Osteoblast (primary cell): ENCODE results near the gene CDYL. TPM values are rescaled to one million over a fixed set of nuclear protein-coding genes. Genes with fewer than 3 reads are reported as not detected.
"Not testable (repeated sequence)": the region's sequence is repeated elsewhere in the genome, so short reads cannot be mapped to it uniquely, and the experiment has no call there.

Source experiments
- DNase-seq: peaks from one replicate; pipeline ENCODE4 v3.0.0; 2011; ENCODE audit warnings: low spot score, mixed read lengths; ENCODE audit not compliant: insufficient read length; ENCODE audit errors: missing footprints
- H2AFZ ChIP-seq: 2 replicates; pipeline ENCODE4 v1.6.0; 2011; ENCODE audit warnings: mild to moderate bottlenecking, low read length
- H3K27ac ChIP-seq: 2 replicates; pipeline ENCODE4 v1.5.1; 2011; ENCODE audit warnings: mild to moderate bottlenecking, low read depth, low read length, moderate library complexity
- H3K27me3 ChIP-seq: 2 replicates; pipeline ENCODE4 v1.6.0; 2012; ENCODE audit warnings: mild to moderate bottlenecking, control low read depth, inconsistent platforms, low read length, moderate library complexity; ENCODE audit not compliant: insufficient read depth
- H3K36me3 ChIP-seq: 2 replicates; pipeline ENCODE4 v1.5.1; 2011; ENCODE audit warnings: mild to moderate bottlenecking, low read length, control low read depth, moderate library complexity; ENCODE audit not compliant: insufficient read depth
- H3K4me1 ChIP-seq: 2 replicates; pipeline ENCODE4 v1.5.1; 2011; ENCODE audit warnings: mild to moderate bottlenecking, low read length, control low read depth, moderate library complexity; ENCODE audit not compliant: insufficient read depth
- H3K4me2 ChIP-seq: 2 replicates; pipeline ENCODE4 v1.6.0; 2011; ENCODE audit warnings: mild to moderate bottlenecking, low read length; ENCODE audit not compliant: insufficient read depth
- H3K4me3 ChIP-seq: fragments of 200-600 bp; sonication (generic); 3 replicates; pipeline ENCODE4 v1.5.1; 2012; ENCODE audit warnings: mild to moderate bottlenecking, low read length, inconsistent platforms; ENCODE audit not compliant: insufficient read depth
- H3K79me2 ChIP-seq: 2 replicates; pipeline ENCODE4 v1.6.0; 2012; ENCODE audit warnings: mild to moderate bottlenecking, low read length, control low read depth, inconsistent platforms; ENCODE audit not compliant: insufficient read depth
- H3K9me3 ChIP-seq: 2 replicates; pipeline ENCODE4 v1.5.1; 2011; ENCODE audit warnings: low read depth, low read length, control low read depth
- H4K20me1 ChIP-seq: 2 replicates; pipeline ENCODE4 v1.6.0; 2012; ENCODE audit warnings: mild to moderate bottlenecking, low read length, control low read depth; ENCODE audit not compliant: insufficient read depth
- total RNA-seq: library from RNA; depleted of rRNA; stranded (reverse); fragments of >200 nt; gene quantifications from 2 replicates; pipeline ENCODE4 v1.2.3, GENCODE V29; 2012
- TF ChIP-seq, protein P1 (sequence below): IDR thresholded peaks from 2 replicates; pipeline ENCODE4 v1.5.1; 2011; ENCODE audit warnings: mild to moderate bottlenecking, low read depth, low read length, moderate library complexity; ENCODE audit errors: extremely low read depth

Gene CDYL
- total RNA-seq, 1 donor, result 106 TPM

DNA sequence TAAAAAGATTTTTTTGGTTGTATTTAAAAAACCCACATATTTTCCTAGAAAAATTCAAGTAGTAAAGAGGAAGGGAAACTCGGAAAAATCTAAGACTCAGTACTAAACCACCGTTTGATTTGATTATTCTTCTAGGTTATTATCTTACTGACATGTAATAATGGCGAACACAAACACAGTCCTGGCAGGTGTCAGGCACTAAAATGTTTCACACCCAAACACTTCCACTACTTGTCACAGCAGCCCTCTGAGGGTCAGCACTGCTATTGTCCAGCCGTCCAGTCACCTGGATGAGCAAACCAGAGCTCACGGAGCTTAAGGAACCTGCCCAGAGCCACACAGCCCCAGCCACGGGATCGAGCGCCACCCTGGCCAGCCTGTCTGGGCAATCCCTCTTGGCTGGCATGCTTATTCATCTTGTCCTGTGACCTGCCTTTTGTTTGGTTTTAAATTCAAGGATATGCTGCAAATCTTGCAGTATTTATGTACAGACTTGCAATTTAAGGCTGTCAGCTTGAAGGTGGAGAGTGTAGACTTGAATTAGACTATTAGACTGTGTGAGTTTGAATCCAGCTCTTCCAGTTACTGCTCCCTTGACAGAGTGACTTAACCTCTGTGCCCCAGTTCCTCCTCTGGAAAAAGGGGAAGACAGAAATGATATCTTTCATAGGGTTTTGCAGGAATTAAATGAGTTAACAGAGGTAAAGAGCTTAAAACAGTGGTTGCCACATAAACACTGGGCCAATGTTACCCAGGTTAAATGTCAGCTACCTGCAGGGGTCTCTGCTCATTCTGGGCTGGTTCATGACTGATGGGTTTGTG, 82.2 kb downstream of the CDYL start:
- DNase-seq, result no peak
- Histone ChIP-seq H3K4me3 (no peak overlapping the region), H3K27ac (no peak overlapping the region), H3K4me1 (peaks cover 6% of the 10 kb centered on the region), H3K36me3 (no peaks in the 10 kb centered on the region), H3K4me2 (no peak overlapping the region), H3K27me3 (no peaks in the 10 kb centered on the region), H4K20me1 (peaks cover 52% of the 10 kb centered on the region), H2AFZ (no peak overlapping the region), H3K9me3 (no peaks in the 10 kb centered on the region), H3K79me2 (peaks cover 60% of the 10 kb centered on the region)
- TF ChIP-seq, protein P1, sequence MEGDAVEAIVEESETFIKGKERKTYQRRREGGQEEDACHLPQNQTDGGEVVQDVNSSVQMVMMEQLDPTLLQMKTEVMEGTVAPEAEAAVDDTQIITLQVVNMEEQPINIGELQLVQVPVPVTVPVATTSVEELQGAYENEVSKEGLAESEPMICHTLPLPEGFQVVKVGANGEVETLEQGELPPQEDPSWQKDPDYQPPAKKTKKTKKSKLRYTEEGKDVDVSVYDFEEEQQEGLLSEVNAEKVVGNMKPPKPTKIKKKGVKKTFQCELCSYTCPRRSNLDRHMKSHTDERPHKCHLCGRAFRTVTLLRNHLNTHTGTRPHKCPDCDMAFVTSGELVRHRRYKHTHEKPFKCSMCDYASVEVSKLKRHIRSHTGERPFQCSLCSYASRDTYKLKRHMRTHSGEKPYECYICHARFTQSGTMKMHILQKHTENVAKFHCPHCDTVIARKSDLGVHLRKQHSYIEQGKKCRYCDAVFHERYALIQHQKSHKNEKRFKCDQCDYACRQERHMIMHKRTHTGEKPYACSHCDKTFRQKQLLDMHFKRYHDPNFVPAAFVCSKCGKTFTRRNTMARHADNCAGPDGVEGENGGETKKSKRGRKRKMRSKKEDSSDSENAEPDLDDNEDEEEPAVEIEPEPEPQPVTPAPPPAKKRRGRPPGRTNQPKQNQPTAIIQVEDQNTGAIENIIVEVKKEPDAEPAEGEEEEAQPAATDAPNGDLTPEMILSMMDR, result no peak

DNA sequence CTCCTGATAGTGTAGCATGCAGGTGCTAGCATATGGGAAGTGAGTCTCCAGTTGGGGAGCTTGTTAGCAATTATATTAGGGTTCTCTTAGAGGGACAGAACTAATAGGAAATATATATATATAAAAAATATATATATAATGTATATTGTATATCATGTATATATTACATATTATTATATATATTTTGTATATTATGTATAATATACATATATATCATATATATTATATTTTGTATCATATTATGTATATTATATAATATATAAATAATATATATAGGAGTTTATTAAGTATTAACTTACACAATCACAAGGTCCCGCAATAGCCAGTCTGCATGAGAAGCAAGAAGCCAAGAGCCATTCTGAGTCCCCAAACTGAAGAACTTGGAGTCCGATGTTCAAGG, 84.2 kb downstream of the CDYL start:
- peaks cover 46% of the 10 kb centered on the region for H3K79me2 ChIP-seq
- no peaks in the 10 kb centered on the region for H3K9me3 ChIP-seq
- H4K20me1 ChIP-seq, result peaks cover 36% of the 10 kb centered on the region
- H3K4me3 ChIP-seq, result no peak overlapping the region
- H3K27me3 ChIP-seq, result no peaks in the 10 kb centered on the region
- TF ChIP-seq, protein P1, result no peak
- no peak overlapping the region for H3K4me2 ChIP-seq
- H3K27ac ChIP-seq, result no peak overlapping the region
- no peaks in the 10 kb centered on the region for H3K4me1 ChIP-seq
- no peak for DNase-seq
- no peaks in the 10 kb centered on the region for H3K36me3 ChIP-seq
- no peak overlapping the region for H2AFZ ChIP-seq

DNA sequence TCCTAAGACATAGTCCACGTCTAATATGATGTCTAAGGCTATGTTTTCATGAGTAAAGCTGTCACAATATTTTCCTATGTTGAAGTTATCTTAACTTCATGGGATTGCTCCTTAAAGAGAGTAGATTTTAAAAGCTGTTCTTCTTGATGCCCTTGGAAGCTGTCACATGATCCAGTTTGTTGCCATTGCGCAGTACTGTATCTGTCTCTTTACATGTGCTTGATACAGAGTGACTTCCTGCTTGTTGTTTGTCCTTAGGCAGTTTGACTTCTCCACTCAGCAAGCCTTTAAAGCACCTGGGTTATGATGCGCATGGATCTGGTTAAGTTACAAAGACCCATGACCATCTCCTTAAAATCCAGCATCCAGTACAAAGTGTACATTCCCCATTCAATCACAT, 85.4 kb downstream of the CDYL start:
- Histone ChIP-seq H3K4me1 (no peaks in the 10 kb centered on the region), H4K20me1 (peaks cover 27% of the 10 kb centered on the region), H2AFZ (no peak overlapping the region), H3K27ac (no peak overlapping the region), H3K4me3 (no peak overlapping the region), H3K27me3 (no peaks in the 10 kb centered on the region), H3K36me3 (no peaks in the 10 kb centered on the region), H3K79me2 (peaks cover 39% of the 10 kb centered on the region), H3K9me3 (no peaks in the 10 kb centered on the region), H3K4me2 (no peak overlapping the region)
- DNase-seq, result no peak
- TF ChIP-seq, protein P1, result no peak

DNA sequence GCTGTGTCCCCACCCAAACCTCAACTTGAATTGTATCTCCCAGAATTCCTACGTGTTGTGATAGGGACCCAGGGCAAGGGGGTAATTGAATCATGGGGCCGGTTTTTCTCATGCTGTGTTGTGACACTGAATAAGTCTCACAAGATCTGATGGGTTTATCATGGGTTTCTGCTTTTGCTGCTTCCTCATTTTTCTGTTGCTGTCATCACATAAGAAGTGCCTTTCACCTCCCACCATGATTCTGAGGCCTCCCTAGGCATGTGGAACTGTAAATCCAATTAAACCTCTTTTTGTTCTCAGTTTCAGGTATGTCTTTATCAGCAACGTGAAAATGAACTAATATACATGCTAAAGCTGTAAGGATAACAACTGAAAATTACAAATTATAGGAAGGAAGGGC, 88.3 kb downstream of the CDYL start:
- Histone ChIP-seq H4K20me1 (peaks cover 8% of the 10 kb centered on the region), H3K36me3 (no peaks in the 10 kb centered on the region), H3K4me3 (no peak overlapping the region), H3K9me3 (no peaks in the 10 kb centered on the region), H3K4me2 (no peak overlapping the region), H3K27me3 (no peaks in the 10 kb centered on the region), H3K27ac (no peak overlapping the region), H2AFZ (no peak overlapping the region), H3K4me1 (no peaks in the 10 kb centered on the region), H3K79me2 (peaks cover 38% of the 10 kb centered on the region)
- DNase-seq, result no peak
- TF ChIP-seq, protein P1, result no peak

DNA sequence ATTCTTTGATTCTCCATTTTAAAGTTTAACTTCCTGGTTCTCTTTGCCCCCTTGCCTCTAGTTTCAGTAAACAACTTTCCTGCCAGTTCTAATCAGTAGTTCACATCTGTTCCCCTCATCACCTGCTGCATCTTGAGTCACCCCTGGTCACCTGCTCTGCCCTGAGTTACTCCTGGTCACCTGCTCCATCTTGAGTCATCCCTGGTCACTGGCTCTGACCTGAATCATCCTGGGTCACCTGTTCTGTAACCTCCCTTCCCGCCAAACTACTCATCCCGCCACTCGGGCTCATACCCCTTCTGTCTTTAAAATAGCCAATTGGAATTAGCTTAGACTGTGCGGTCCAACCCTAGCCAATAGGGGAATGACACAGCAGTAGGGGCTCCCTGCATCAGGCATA, 88.8 kb downstream of the CDYL start:
- H3K9me3 ChIP-seq, H3K4me1 ChIP-seq, DNase-seq, H3K4me2 ChIP-seq, H2AFZ ChIP-seq, H3K27me3 ChIP-seq, H4K20me1 ChIP-seq, H3K4me3 ChIP-seq, H3K36me3 ChIP-seq, H3K27ac ChIP-seq: not testable (repeated sequence)
- peaks cover 39% of the 10 kb centered on the region for H3K79me2 ChIP-seq
